Karpas-422 (cell line): ENCODE data around the gene AQP5. TPM values are rescaled to one million over a fixed set of nuclear protein-coding genes. Genes with fewer than 3 reads are reported as not detected.

Experiments
- DNase-seq: peaks from one replicate; pipeline ENCODE4 v3.0.0-alpha.2; 2015
- H2AFZ ChIP-seq: fragments of 200-600 bp; sonication (generic); 2 replicates; pipeline ENCODE4 v1.6.1; 2014; ENCODE audit warnings: antibody characterized with exemption, low read length, mixed read lengths
- H3K27ac ChIP-seq: fragments of 200-600 bp; sonication (generic); 2 replicates; pipeline ENCODE4 v1.5.1; 2014; ENCODE audit warnings: mild to moderate bottlenecking, low read length, moderate library complexity
- H3K27me3 ChIP-seq: fragments of 200-600 bp; sonication (generic); 2 replicates; pipeline ENCODE4 v1.6.1; 2014; ENCODE audit warnings: low read length, mixed read lengths
- H3K36me3 ChIP-seq: fragments of 200-600 bp; sonication (generic); 2 replicates; pipeline ENCODE4 v1.6.1; 2014; ENCODE audit warnings: low read length, mixed read lengths; ENCODE audit not compliant: insufficient read depth
- H3K4me1 ChIP-seq: fragments of 200-600 bp; sonication (generic); 2 replicates; pipeline ENCODE4 v1.6.1; 2014; ENCODE audit warnings: mild to moderate bottlenecking, low read length, mixed read lengths
- H3K4me2 ChIP-seq: fragments of 200-600 bp; sonication (generic); 2 replicates; pipeline ENCODE4 v1.6.1; 2014; ENCODE audit warnings: low read length, low read depth, mild to moderate bottlenecking; ENCODE audit not compliant: poor library complexity, severe bottlenecking
- H3K4me3 ChIP-seq: fragments of 200-600 bp; sonication (generic); 2 replicates; pipeline ENCODE4 v1.5.1; 2014; ENCODE audit warnings: mild to moderate bottlenecking, antibody characterized with exemption, low read length, mixed read lengths
- H3K79me2 ChIP-seq: fragments of 200-600 bp; sonication (generic); 2 replicates; pipeline ENCODE4 v1.6.1; 2014; ENCODE audit warnings: mild to moderate bottlenecking, low read length, mixed read lengths
- H3K9ac ChIP-seq: fragments of 200-600 bp; sonication (generic); 2 replicates; pipeline ENCODE4 v1.6.0; 2014; ENCODE audit warnings: low read length
- H3K9me2 ChIP-seq: fragments of 200-600 bp; sonication (generic), shearing (Covaris generic); replicated peaks from 2 replicates; pipeline ENCODE4 v1.6.0; 2014; ENCODE audit warnings: mild to moderate bottlenecking, low read length, moderate library complexity; ENCODE audit not compliant: insufficient read depth
- H3K9me3 ChIP-seq: fragments of 300-700, 200-600 bp; sonication (generic); 2 replicates; pipeline ENCODE4 v1.6.1; 2014; ENCODE audit warnings: low read length, mixed read lengths
- H4K20me1 ChIP-seq: fragments of 200-600 bp; sonication (generic); 2 replicates; pipeline ENCODE4 v1.6.1; 2014; ENCODE audit warnings: mild to moderate bottlenecking, antibody characterized with exemption, low read length, low read depth; ENCODE audit not compliant: insufficient read depth
- total RNA-seq: library from RNA; depleted of rRNA; stranded (reverse); fragments of >200 nt; shearing (Covaris generic); gene quantifications from 2 replicates; pipeline ENCODE4 v1.2.3, GENCODE V29; 2014; ENCODE audit warnings: low replicate concordance

The AQP5 gene
- total RNA-seq, 1 experiment from 2014 or later, result 0.97 TPM

GRCh38 chr12:49921299-49921698 is 40.4 kb upstream of the AQP5 start:
- no peak overlapping the region for H3K27ac ChIP-seq
- H3K9me2 ChIP-seq, result no peaks in the 10 kb centered on the region
- H2AFZ ChIP-seq, result no peak overlapping the region
- peaks cover 6% of the 10 kb centered on the region for H3K4me1 ChIP-seq
- H3K9ac ChIP-seq, result no peak overlapping the region
- H3K9me3 ChIP-seq, result no peaks in the 10 kb centered on the region
- H3K4me3 ChIP-seq, result no peak overlapping the region
- DNase-seq, result no peak
- H3K4me2 ChIP-seq, result no peak overlapping the region
- no peaks in the 10 kb centered on the region for H3K79me2 ChIP-seq
- no peaks in the 10 kb centered on the region for H3K27me3 ChIP-seq
- no peaks in the 10 kb centered on the region for H3K36me3 ChIP-seq
- H4K20me1 ChIP-seq, result no peaks in the 10 kb centered on the region

GRCh38 chr12:49921936-49922335 is 39.7 kb upstream of the AQP5 start:
- Histone ChIP-seq H3K4me3 (no peak overlapping the region), H3K9ac (no peak overlapping the region), H3K79me2 (no peaks in the 10 kb centered on the region), H3K27ac (no peak overlapping the region), H3K27me3 (no peaks in the 10 kb centered on the region), H3K4me2 (no peak overlapping the region), H3K9me2 (no peaks in the 10 kb centered on the region), H3K4me1 (peaks cover 5% of the 10 kb centered on the region), H3K9me3 (no peaks in the 10 kb centered on the region), H2AFZ (no peak overlapping the region), H3K36me3 (no peaks in the 10 kb centered on the region), H4K20me1 (no peaks in the 10 kb centered on the region)
- DNase-seq, result no peak

DNA sequence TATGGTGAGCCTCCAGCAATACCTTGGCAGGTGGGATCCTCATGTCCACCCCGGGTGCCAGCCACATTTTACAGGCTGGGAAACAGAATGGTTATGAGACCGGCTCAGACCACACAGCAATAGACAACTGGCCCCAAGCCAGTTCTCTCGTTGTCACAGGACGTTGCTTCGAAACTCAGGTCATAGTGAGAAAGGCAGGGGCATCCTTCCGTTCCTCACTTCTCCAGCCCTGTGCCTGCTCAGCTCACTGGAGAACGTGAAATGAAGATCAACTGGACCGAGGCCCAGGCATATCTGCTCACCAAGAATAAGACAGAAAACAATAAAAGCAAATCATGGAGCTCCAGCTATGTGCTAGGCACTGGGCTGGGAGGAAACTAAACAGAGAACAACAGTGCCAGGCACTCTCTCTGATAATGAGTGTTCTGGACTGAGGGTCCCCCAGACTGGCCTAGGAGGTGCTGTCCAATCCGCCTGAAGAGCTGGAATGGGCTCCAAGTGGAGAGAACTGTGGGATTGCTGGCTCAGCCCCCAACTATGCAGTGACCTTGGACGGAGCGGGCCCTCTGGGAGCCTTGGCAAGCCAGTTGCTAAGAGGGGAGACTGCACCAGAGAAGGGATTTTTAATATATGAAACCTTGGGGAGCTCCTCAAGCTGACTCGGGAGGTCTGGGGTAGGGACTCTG is 39.2 kb upstream of the AQP5 start:
- Histone ChIP-seq H2AFZ (no peak overlapping the region), H3K27ac (no peak overlapping the region), H3K4me1 (no peaks in the 10 kb centered on the region)

DNA sequence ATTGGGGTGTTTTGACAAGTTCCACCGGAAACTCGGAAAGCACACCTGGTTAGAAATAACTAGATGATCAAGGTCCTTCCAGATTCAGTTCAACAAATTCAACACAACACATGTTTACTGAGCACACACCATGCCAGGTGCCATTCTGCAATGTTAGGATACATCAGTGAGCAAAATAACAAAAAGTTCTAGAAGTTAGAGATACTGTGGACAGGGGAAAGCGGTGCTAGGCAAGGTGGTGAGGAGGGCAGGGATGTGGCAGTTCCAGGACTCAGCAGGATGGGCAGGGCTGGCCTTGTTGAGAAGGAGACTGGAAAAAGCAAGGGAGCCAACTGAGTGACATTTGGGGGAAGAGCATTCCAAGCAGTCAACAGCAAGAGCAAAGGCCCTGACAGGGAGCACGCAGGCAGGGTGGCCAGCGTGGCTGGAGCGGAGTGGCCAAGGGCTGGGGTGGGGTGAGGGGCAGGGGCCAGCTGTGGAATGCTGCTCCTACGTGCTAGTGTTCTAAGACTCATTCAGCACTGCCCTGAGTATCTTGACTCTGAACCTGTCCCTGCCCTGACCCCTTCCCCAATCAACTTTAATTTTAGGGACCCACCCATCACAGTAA is 38.5 kb upstream of the AQP5 start:
- Histone ChIP-seq H3K27me3 (no peaks in the 10 kb centered on the region), H3K4me3 (no peak overlapping the region), H3K9ac (no peak overlapping the region), H4K20me1 (no peaks in the 10 kb centered on the region), H3K4me1 (no peaks in the 10 kb centered on the region), H2AFZ (no peak overlapping the region), H3K36me3 (no peaks in the 10 kb centered on the region), H3K79me2 (no peaks in the 10 kb centered on the region), H3K9me3 (no peaks in the 10 kb centered on the region), H3K4me2 (no peak overlapping the region), H3K9me2 (no peaks in the 10 kb centered on the region), H3K27ac (no peak overlapping the region)
- no peak for DNase-seq

More for the DNA sequence above, 39.2 kb upstream of the AQP5 start:
- Histone ChIP-seq H3K9me3 (no peaks in the 10 kb centered on the region), H4K20me1 (no peaks in the 10 kb centered on the region), H3K4me2 (no peak overlapping the region), H3K79me2 (no peaks in the 10 kb centered on the region), H3K27me3 (no peaks in the 10 kb centered on the region), H3K36me3 (no peaks in the 10 kb centered on the region), H3K9me2 (no peaks in the 10 kb centered on the region), H3K4me3 (no peak overlapping the region), H3K9ac (no peak overlapping the region)
- DNase-seq, result no peak

DNA sequence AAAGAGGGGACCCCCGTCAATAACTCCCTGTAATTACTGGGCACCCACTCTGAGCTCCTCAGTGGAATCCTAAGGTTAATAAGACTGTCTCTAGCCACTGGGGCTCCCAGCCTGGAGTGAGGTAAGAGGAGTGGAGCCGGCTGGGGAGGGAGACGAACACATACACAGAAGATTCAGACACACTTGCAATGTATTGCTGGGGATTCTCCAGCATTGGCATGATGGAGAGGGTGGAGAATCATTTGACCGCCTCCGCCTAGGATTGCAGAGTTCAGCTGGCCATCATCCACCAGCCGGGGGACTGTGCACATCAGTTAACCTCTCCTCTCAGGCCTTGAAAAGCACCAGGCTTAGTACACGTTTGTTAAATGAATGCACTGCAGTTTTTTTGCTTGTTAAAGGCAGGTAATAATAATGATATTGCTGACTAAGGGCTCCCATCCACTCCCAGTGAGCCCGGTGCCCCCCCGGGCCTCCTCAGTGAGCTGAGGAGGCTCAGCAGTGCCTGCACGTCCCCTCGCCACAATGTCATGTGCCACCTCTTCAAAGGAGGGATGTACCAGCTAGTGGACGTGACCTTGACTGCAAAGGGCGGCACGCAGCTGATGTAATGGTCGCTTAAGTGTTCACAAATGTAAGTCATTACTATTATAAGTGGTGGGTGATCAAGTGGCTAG is 37.7 kb upstream of the AQP5 start:
- H3K9me2 ChIP-seq, result no peaks in the 10 kb centered on the region
- H3K79me2 ChIP-seq, result no peaks in the 10 kb centered on the region
- no peaks in the 10 kb centered on the region for H4K20me1 ChIP-seq
- H3K4me3 ChIP-seq, result no peak overlapping the region
- no peak overlapping the region for H3K27ac ChIP-seq
- no peak for DNase-seq
- H3K9ac ChIP-seq, result no peak overlapping the region
- H2AFZ ChIP-seq, result no peak overlapping the region
- H3K4me1 ChIP-seq, result no peaks in the 10 kb centered on the region
- no peaks in the 10 kb centered on the region for H3K9me3 ChIP-seq
- H3K4me2 ChIP-seq, result no peak overlapping the region
- no peaks in the 10 kb centered on the region for H3K36me3 ChIP-seq
- no peaks in the 10 kb centered on the region for H3K27me3 ChIP-seq

- H3K9ac ChIP-seq, result no peak overlapping the region
- H3K9me3 ChIP-seq, result no peaks in the 10 kb centered on the region
- no peaks in the 10 kb centered on the region for H4K20me1 ChIP-seq
- no peaks in the 10 kb centered on the region for H3K27me3 ChIP-seq
- no peak overlapping the region for H3K27ac ChIP-seq
- no peak overlapping the region for H3K4me3 ChIP-seq
- H3K4me2 ChIP-seq, result no peak overlapping the region
- no peaks in the 10 kb centered on the region for H3K79me2 ChIP-seq
- no peak for DNase-seq
- no peaks in the 10 kb centered on the region for H3K36me3 ChIP-seq
- no peaks in the 10 kb centered on the region for H3K4me1 ChIP-seq
- no peaks in the 10 kb centered on the region for H3K9me2 ChIP-seq
- H2AFZ ChIP-seq, result no peak overlapping the region
These were observed 36.9 kb upstream of the AQP5 start for GRCh38 chr12:49924628-49925246.

DNA sequence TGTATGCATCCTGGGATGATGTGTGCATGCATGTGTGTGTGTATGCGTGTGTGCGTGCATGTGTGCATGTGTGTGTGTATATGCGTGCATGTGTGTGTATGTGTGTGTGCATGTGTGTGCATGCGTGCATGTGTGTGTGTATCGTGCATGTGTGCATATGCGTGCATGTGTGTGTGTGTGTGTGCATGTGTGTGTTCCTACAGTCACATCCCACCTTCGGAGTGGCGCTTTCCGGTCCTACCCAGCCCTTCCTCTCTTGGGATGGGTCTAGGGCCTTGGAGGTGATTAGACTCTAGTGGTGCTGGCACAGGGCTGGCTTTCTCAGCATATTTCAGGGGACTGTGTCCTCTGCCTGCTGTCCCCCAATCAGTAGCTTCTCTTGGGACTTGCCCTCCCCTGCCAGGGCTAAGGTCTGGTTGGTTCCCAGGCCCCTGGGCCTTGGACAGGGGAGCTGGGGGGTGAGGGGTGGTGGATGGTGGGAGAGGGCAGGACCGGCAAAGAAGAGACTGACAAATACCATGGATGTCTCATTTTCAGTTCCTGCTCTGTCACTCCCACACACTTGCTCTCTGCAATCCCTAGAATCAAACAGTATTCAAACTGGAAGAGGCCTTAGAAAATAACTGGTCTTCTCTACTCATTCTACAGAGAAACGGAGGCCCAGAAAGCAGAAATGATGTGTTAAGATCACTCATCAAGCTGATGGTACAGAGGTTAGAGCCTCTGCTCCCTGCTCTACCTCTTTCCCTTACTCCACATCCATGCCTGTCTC is 36.1 kb upstream of the AQP5 start:
- Histone ChIP-seq H3K9me3 (no peaks in the 10 kb centered on the region), H3K4me3 (no peak overlapping the region), H3K27me3 (no peaks in the 10 kb centered on the region), H3K27ac (no peak overlapping the region), H3K4me2 (no peak overlapping the region), H4K20me1 (no peaks in the 10 kb centered on the region), H3K9ac (no peak overlapping the region), H2AFZ (no peak overlapping the region), H3K36me3 (no peaks in the 10 kb centered on the region), H3K9me2 (no peaks in the 10 kb centered on the region), H3K4me1 (no peaks in the 10 kb centered on the region), H3K79me2 (no peaks in the 10 kb centered on the region)
- no peak for DNase-seq

DNA sequence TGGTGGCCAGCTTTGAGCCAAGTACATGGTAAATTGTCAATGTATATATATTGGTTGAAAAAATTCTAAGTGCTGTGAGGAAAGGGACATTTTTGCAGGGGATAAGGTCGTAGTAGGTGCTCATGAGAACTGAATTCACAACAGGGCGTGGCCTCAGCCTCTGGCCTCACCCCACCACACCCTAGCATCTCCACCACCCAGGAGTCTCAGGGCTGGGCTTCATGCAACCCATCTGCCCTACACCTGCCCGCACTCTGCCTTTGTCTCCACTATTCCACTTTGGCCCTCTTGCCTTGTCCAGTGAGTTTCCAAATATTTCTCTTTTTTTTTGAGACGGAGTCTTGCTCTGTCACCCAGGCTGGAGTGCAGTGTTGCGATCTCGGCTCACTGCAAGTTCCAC is 33.2 kb upstream of the AQP5 start:
- no peak overlapping the region for H3K4me2 ChIP-seq
- no peak overlapping the region for H3K27ac ChIP-seq
- H2AFZ ChIP-seq, result no peak overlapping the region
- H3K9me3 ChIP-seq, result no peaks in the 10 kb centered on the region
- no peak for DNase-seq
- H3K4me1 ChIP-seq, result peaks cover 1% of the 10 kb centered on the region
- H3K4me3 ChIP-seq, result no peak overlapping the region
- no peaks in the 10 kb centered on the region for H3K79me2 ChIP-seq
- no peak overlapping the region for H3K9ac ChIP-seq
- H3K27me3 ChIP-seq, result no peaks in the 10 kb centered on the region
- H3K36me3 ChIP-seq, result no peaks in the 10 kb centered on the region
- no peaks in the 10 kb centered on the region for H4K20me1 ChIP-seq
- H3K9me2 ChIP-seq, result no peaks in the 10 kb centered on the region
